Measurements from ENCODE around the gene SERGEF.
"Not testable (repeated sequence)": the region's sequence is repeated elsewhere in the genome, so short reads cannot be mapped to it uniquely, and the experiment has no call there.

SERGEF gene

DNA sequence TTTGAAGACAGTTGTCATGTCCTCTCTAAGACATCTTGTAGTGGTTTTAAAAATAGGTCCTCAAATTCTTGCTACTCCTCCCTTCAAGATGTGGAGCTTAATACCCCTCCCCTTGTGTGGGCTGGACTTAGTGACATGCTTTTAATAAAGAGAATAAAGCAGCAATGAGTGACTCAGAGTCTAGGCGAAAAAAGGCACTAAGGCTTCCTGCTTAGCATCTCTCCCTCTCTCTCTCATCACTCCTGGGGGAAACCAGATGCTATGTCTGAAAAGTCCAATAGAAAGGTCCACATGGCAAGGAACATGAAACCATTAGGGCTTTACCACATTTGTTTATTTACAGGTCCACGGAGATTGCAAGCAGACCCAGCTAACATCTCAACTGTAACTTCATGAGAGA, 11.7 kb downstream of the SERGEF start:
- in situ Hi-C loops (cut with MboI; ENCODE audit: low pct_unique_long_range_greater_than_20kb, low sequenced_read_pairs, unreplicated experiment): no loop called here
- no peak for DNase-seq (ENCODE audit: low spot score)
- TF ChIP-seq CTCF (IDR thresholded peaks at IDR 0.05; ENCODE audit: extremely low read depth, insufficient read depth, missing control alignments): no peak

DNA sequence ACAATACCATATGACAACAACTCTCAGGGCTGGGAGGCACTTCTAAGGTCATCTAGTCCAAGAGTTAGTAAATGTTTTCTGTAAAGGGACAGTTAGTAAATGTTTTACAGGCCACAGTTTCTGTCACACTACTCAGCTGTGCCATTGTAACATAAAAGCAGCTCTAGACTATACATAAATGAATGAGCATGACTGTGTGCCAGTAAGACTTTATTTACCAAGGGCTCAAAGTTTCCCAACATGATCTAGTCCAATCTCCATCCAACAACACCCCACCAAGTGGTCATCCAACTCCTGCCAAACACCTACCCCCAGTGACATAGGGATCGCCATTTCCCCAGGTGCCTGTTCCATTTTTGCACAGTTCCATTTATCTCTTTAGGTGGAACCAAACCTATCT, 12.1 kb downstream of the SERGEF start:
- DNase-seq (ENCODE audit: low spot score): no peak
- in situ Hi-C loops (cut with MboI; ENCODE audit: low pct_unique_long_range_greater_than_20kb, low sequenced_read_pairs, unreplicated experiment): no loop called here
- no peak for TF ChIP-seq CTCF (IDR thresholded peaks at IDR 0.05; ENCODE audit: extremely low read depth, insufficient read depth, missing control alignments)

GRCh38 chr11:18000128-18000527, 12.7 kb downstream of the SERGEF start:
- DNase-seq (ENCODE audit: low spot score); in situ Hi-C loops (cut with MboI; ENCODE audit: low pct_unique_long_range_greater_than_20kb, low sequenced_read_pairs, unreplicated experiment): not testable (repeated sequence)

- in situ Hi-C loops (cut with MboI; ENCODE audit: low pct_unique_long_range_greater_than_20kb, low sequenced_read_pairs, unreplicated experiment): loop anchor here (25.0 kb wide), 1 partner anchor 406 kb away; no protein-coding TSS in a partner anchor
- no peak for DNase-seq (ENCODE audit: low spot score)
- no peak for TF ChIP-seq CTCF (IDR thresholded peaks at IDR 0.05; ENCODE audit: extremely low read depth, insufficient read depth, missing control alignments)
These were observed 19.9 kb downstream of the SERGEF start for GRCh38 chr11:17992916-17993315.

DNA sequence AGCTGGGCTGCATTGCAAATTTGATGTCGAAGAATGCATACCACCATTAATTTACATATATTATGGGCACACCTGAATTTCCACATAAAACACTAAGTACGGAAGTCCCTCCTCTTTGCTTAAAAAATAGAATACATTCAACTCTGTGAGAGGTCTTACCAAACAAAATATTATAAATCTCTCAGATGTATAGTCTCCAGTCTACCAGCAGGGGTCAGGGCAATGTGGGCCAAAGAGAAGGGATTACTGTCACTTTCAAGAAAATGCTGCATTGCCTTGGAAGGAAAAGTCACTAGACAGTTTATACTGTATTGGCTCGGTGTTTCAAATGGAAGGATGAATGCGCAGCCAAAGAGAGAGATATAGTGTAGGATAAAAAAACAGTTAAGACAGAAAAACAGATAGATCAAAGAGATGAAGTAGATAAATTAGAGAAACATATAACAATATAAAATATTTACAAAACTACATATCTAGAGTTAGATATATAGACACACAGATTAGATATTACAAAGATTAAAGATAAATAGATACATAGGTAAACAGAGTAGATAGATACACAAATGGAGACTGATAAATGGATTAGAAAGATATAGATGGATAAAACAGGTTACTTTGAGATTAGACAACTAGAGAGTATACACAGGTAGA, 20.9 kb downstream of the SERGEF start:
- in situ Hi-C loops (cut with MboI; ENCODE audit: low pct_unique_long_range_greater_than_20kb, low sequenced_read_pairs, unreplicated experiment): loop anchor here (25.0 kb wide), 1 partner anchor 405 kb away; no protein-coding TSS in a partner anchor
- peak; percentile 62 for DNase-seq (ENCODE audit: low spot score)
- peak; percentile 77 for TF ChIP-seq CTCF (IDR thresholded peaks at IDR 0.05; ENCODE audit: extremely low read depth, insufficient read depth, missing control alignments)

DNA sequence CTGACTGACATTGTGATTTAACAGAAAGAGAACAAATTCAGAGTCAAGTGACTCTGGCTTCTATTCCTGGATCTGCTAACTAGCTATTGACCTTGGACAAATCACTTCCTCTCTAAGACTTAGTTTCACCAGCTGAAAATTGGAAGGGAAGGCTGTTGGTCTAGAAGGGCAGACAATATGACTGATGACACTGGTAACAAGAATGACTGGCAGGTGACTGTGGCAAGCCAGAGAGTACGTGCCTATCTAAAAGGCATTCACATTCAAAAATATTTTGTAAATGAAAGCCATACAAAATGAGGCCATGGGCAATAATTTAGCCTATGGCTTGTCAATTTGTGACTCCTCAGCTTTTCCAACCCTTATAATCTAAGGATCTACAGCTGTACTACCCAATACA, 23.5 kb downstream of the SERGEF start:
- in situ Hi-C loops (cut with MboI; ENCODE audit: low pct_unique_long_range_greater_than_20kb, low sequenced_read_pairs, unreplicated experiment): loop anchor here (10.0 to 25.0 kb wide), 2 partner anchors 115 to 402 kb away; partner anchors contain the start of gene SAAL1
- no peak for DNase-seq (ENCODE audit: low spot score)
- no peak for TF ChIP-seq CTCF (IDR thresholded peaks at IDR 0.05; ENCODE audit: extremely low read depth, insufficient read depth, missing control alignments)

DNA sequence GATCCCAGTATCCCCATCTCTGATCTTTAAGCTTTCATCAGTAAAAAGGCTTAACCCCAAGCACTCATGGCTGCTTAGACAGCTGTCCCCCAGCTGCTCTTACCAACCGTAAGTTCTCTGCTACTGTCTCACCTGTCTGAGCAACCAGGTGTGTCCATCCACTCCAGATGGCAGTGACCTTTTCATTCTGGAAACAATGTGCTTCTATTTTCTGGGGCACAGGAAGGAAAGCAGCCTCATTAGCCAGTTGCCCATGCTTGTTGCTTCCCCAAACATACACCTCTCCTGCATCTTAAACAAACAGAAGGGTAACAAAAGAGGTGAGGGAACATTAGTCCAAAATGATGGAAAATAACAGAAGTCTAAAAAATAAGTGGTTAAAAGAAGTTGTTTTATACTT, 24.4 kb downstream of the SERGEF start:
- in situ Hi-C loops (cut with MboI; ENCODE audit: low pct_unique_long_range_greater_than_20kb, low sequenced_read_pairs, unreplicated experiment): loop anchor here (10.0 to 25.0 kb wide), 2 partner anchors 116 to 401 kb away; partner anchors contain the start of gene SAAL1
- DNase-seq (ENCODE audit: low spot score): no peak
- no peak for TF ChIP-seq CTCF (IDR thresholded peaks at IDR 0.05; ENCODE audit: extremely low read depth, insufficient read depth, missing control alignments)
